ENCODE results near the gene OR9K2. TPM values are rescaled to one million over a fixed set of nuclear protein-coding genes. Genes with fewer than 3 reads are reported as not detected.

The OR9K2 gene, protein sequence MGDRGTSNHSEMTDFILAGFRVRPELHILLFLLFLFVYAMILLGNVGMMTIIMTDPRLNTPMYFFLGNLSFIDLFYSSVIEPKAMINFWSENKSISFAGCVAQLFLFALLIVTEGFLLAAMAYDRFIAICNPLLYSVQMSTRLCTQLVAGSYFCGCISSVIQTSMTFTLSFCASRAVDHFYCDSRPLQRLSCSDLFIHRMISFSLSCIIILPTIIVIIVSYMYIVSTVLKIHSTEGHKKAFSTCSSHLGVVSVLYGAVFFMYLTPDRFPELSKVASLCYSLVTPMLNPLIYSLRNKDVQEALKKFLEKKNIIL
- not detected for total RNA-seq
- not detected for polyA plus RNA-seq

DNA sequence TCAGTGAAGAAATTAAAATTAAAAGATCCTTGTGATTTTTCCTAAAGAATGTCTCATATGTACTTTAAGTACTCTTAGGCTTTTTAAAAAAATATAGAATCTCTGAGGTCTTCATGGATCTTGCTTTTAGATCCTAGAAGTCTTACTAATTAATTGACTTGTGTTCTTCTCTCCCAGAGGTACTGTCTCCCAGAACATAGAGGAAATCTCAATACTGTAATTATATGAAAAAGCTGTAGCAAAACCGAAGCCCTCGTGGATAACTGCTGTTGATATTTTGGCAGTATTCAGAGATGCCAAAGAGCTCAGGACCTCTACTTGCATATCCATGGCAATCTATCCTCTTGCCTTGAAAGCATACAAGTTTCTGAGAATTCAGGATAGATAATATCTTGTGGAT, at the start of gene OR9K2:
TSS of gene OR9K2 (plus strand) at position 301 of the 400 bp plus-strand sequence. CDS start 3,429 bp downstream, outside the sequence.
- Mint-ChIP-seq H3K27ac (no peak within 1 kb of the TSS), H3K4me3 (no peak within 1 kb of the TSS), H3K27me3 (peaks cover 20 to 36% of the 10 kb centered on the region in 2 donors), H3K4me1 (no peaks in the 10 kb centered on the region), H3K36me3 (no peaks in the 10 kb centered on the region), H3K9me3 (peaks cover 0 to 3% (median 0%) of the 10 kb centered on the region in 8 donors)
- CTCF ChIA-PET (ENCODE audit: partially characterized antibody): no interaction called here
- DNase-seq: no peak
- Histone ChIP-seq H3K36me3 (ENCODE audit: insufficient read depth, low read length) (no peaks in the 10 kb centered on the region), H3K9me3 (ENCODE audit: control insufficient read depth in 1 of 2, low read length in 2 of 2) (no peaks in the 10 kb centered on the region), H3K27me3 (ENCODE audit: insufficient read depth, low read length) (no peaks in the 10 kb centered on the region), H3K4me3 (ENCODE audit: low read length in 2 of 2) (no peak within 1 kb of the TSS), H3K27ac (ENCODE audit: low read depth, low read length) (no peak within 1 kb of the TSS), H3K4me1 (ENCODE audit: insufficient read depth, low read length) (no peaks in the 10 kb centered on the region)
- POLR2A ChIA-PET (ENCODE audit: partially characterized antibody): no interaction called here
- intact Hi-C loops (cut with micrococcal nuclease): no loop called here

- Mint-ChIP-seq H3K4me1 (no peaks in the 10 kb centered on the region), H3K4me3 (no peak overlapping the region), H3K9me3 (peaks cover 0 to 2% (median 0%) of the 10 kb centered on the region in 8 donors), H3K27ac (no peak overlapping the region), H3K27me3 (peaks cover 12 to 23% of the 10 kb centered on the region in 2 donors), H3K36me3 (no peaks in the 10 kb centered on the region)
- Histone ChIP-seq H3K4me1 (ENCODE audit: insufficient read depth, low read length) (no peaks in the 10 kb centered on the region), H3K36me3 (ENCODE audit: insufficient read depth, low read length) (no peaks in the 10 kb centered on the region), H3K9me3 (ENCODE audit: control insufficient read depth in 1 of 2, low read length in 2 of 2) (no peaks in the 10 kb centered on the region), H3K27me3 (ENCODE audit: insufficient read depth, low read length) (no peaks in the 10 kb centered on the region), H3K27ac (ENCODE audit: low read depth, low read length) (no peak overlapping the region), H3K4me3 (ENCODE audit: low read length in 2 of 2) (no peak overlapping the region)
- CTCF ChIA-PET (ENCODE audit: partially characterized antibody): no interaction called here
- POLR2A ChIA-PET (ENCODE audit: partially characterized antibody): no interaction called here
- DNase-seq: no peak
- intact Hi-C loops (cut with micrococcal nuclease): no loop called here
These were observed 33.6 kb upstream of the OR9K2 start for GRCh38 chr12:55092579-55092978.

GRCh38 chr12:55112378-55112875, 13.8 kb upstream of the OR9K2 start:
- Mint-ChIP-seq H3K9me3 (peaks cover 0 to 4% (median 0%) of the 10 kb centered on the region in 8 donors), H3K4me1 (no peaks in the 10 kb centered on the region), H3K27me3 (peaks cover 6 to 9% of the 10 kb centered on the region in 2 donors), H3K27ac (no peak overlapping the region), H3K36me3 (no peaks in the 10 kb centered on the region), H3K4me3 (no peak overlapping the region)
- H3K4me3 ChIP-seq (ENCODE audit: low read length in 2 of 2): no peak overlapping the region
- H3K27ac ChIP-seq (ENCODE audit: low read depth, low read length): no peak overlapping the region
- ChIA-PET POLR2A (ENCODE audit: partially characterized antibody) (no interaction called here), CTCF (ENCODE audit: partially characterized antibody) (interaction anchor here (1.3 kb wide), 1 partner anchor 30 kb away, joined by 3 read pairs; no protein-coding TSS in a partner anchor)
- no peaks in the 10 kb centered on the region for H3K4me1 ChIP-seq (ENCODE audit: insufficient read depth, low read length)
- no peaks in the 10 kb centered on the region for H3K36me3 ChIP-seq (ENCODE audit: insufficient read depth, low read length)
- no peaks in the 10 kb centered on the region for H3K27me3 ChIP-seq (ENCODE audit: insufficient read depth, low read length)
- intact Hi-C loops (cut with micrococcal nuclease): no loop called here
- no peaks in the 10 kb centered on the region for H3K9me3 ChIP-seq (ENCODE audit: control insufficient read depth in 1 of 2, low read length in 2 of 2)
- no peak for DNase-seq

- H3K27ac ChIP-seq (ENCODE audit: low read depth, low read length): no peak overlapping the region
- no peak for DNase-seq
- Mint-ChIP-seq H3K27me3 (peaks cover 17 to 28% of the 10 kb centered on the region in 2 donors), H3K4me1 (no peaks in the 10 kb centered on the region), H3K9me3 (peaks cover 0 to 8% (median 3%) of the 10 kb centered on the region in 8 donors), H3K36me3 (no peaks in the 10 kb centered on the region), H3K27ac (no peak overlapping the region), H3K4me3 (no peak overlapping the region)
- ChIA-PET POLR2A (ENCODE audit: partially characterized antibody) (no interaction called here), CTCF (ENCODE audit: partially characterized antibody) (no interaction called here)
- no peaks in the 10 kb centered on the region for H3K4me1 ChIP-seq (ENCODE audit: insufficient read depth, low read length)
- intact Hi-C loops (cut with micrococcal nuclease): no loop called here
- H3K36me3 ChIP-seq (ENCODE audit: insufficient read depth, low read length): no peaks in the 10 kb centered on the region
- H3K9me3 ChIP-seq (ENCODE audit: control insufficient read depth in 1 of 2, low read length in 2 of 2): no peaks in the 10 kb centered on the region
- H3K27me3 ChIP-seq (ENCODE audit: insufficient read depth, low read length): no peaks in the 10 kb centered on the region
- H3K4me3 ChIP-seq (ENCODE audit: low read length in 2 of 2): no peak overlapping the region
These were observed 10.1 kb upstream of the OR9K2 start for GRCh38 chr12:55116152-55116551.

DNA sequence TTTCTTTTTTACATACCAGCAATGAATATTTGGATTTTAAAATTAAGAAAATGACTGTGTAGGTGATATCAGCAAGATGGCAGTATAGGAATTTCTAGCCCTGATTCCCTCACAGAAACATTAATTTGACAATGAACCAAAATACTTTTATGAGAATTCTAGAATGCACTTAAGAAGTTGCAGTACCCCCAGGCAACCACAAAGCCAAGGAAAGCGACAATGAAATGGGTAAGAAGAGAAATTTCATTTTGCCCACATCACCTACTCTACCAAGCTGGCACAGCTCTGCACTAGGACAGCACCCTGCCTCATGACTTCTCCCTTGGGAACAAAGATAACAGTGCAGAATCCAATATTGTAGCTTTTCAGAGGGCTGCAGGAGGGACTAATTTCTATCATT, 6.6 kb downstream of the OR9K2 start:
- Mint-ChIP-seq H3K27ac (no peak overlapping the region), H3K4me1 (no peaks in the 10 kb centered on the region), H3K4me3 (no peak overlapping the region), H3K36me3 (no peaks in the 10 kb centered on the region), H3K9me3 (peaks cover 0 to 6% (median 0%) of the 10 kb centered on the region in 8 donors), H3K27me3 (peaks cover 29 to 36% of the 10 kb centered on the region in 2 donors)
- Histone ChIP-seq H3K4me1 (ENCODE audit: insufficient read depth, low read length) (no peaks in the 10 kb centered on the region), H3K4me3 (ENCODE audit: low read length in 2 of 2) (no peak overlapping the region), H3K27me3 (ENCODE audit: insufficient read depth, low read length) (peaks cover 11% of the 10 kb centered on the region), H3K36me3 (ENCODE audit: insufficient read depth, low read length) (no peaks in the 10 kb centered on the region), H3K27ac (ENCODE audit: low read depth, low read length) (no peak overlapping the region), H3K9me3 (ENCODE audit: control insufficient read depth in 1 of 2, low read length in 2 of 2) (no peaks in the 10 kb centered on the region)
- intact Hi-C loops (cut with micrococcal nuclease): no loop called here
- CTCF ChIA-PET (ENCODE audit: partially characterized antibody): no interaction called here
- POLR2A ChIA-PET (ENCODE audit: partially characterized antibody): no interaction called here
- no peak for DNase-seq

DNA sequence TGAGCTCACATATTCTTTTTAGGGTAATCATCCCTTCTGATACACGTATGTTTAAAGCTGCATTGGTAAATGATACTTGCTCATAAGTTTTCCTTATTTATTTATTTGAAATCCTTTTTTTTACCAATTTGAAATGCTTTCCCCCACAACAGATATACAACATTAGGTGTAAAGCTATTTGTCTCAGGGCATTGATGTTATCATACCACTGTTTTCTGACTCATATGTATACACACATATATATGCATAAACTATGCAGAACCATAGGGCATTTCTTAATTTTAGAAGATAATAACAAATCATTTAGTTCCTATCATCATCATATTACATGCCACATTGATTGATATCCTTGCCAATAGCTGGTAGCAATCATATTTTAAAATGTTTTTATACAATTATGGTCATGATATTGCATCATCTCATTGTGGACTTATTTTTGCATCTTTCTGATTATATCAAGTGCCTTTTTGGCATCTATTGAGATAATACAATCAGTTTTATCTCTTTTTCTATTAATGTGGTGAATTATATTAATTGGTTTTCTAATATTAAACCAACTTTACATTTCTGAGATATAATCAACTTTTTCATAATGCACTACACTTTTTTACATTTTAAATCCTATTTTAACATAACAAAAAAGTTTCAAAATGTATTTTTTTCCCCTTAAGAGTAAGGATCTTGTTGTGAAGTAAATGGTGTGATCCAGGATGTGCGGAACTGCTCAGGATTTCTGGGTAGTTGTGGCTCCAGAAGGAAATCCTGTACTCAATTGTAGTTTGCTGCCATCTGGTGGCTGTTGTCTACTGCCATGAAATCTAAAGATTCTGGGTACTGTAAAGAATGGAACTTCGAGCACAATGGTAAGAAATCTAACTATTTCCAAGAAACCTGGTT, 16.7 kb downstream of the OR9K2 start:
- Histone ChIP-seq H3K4me3 (ENCODE audit: low read length in 2 of 2) (no peak overlapping the region), H3K4me1 (ENCODE audit: insufficient read depth, low read length) (no peaks in the 10 kb centered on the region), H3K27me3 (ENCODE audit: insufficient read depth, low read length) (no peaks in the 10 kb centered on the region), H3K36me3 (ENCODE audit: insufficient read depth, low read length) (no peaks in the 10 kb centered on the region), H3K27ac (ENCODE audit: low read depth, low read length) (no peak overlapping the region), H3K9me3 (ENCODE audit: control insufficient read depth in 1 of 2, low read length in 2 of 2) (no peaks in the 10 kb centered on the region)
- POLR2A ChIA-PET (ENCODE audit: partially characterized antibody): no interaction called here
- Mint-ChIP-seq H3K36me3 (no peaks in the 10 kb centered on the region), H3K27ac (no peak overlapping the region), H3K27me3 (peaks cover 5 to 6% of the 10 kb centered on the region in 2 donors), H3K4me1 (peaks cover 0 to 5% (median 2%) of the 10 kb centered on the region in 4 donors), H3K4me3 (no peak overlapping the region), H3K9me3 (peaks cover 0 to 3% (median 0%) of the 10 kb centered on the region in 8 donors)
- CTCF ChIA-PET (ENCODE audit: partially characterized antibody): interaction anchor here (0.6 to 3.1 kb wide), 9 partner anchors 26 to 442 kb away, joined by 3 to 18 read pairs (median 8); no protein-coding TSS in a partner anchor
- intact Hi-C loops (cut with micrococcal nuclease): loop anchor here (1.0 to 5.0 kb wide), 4 partner anchors 71 to 441 kb away; no protein-coding TSS in a partner anchor
- DNase-seq: peak in 4 of 5 donors; percentile 17 to 33 (median 26)

DNA sequence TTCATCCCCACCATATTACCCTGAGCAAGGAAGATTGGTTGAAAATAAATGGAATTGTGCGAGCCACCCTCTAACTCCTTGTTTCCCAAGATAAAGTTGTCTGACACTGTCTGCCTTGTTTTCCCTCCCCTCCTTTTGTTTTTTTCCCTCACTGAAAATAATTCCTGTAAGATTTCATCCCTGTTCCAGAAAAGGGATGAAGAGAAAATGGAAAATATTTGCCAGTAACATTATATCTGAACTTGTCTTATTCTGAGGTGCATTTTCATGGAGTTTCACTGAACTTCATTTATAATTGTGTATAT, 17.3 kb downstream of the OR9K2 start:
- DNase-seq: no peak
- intact Hi-C loops (cut with micrococcal nuclease): loop anchor here (1.0 to 5.0 kb wide), 4 partner anchors 71 to 441 kb away; no protein-coding TSS in a partner anchor
- Histone ChIP-seq H3K4me3 (ENCODE audit: low read length in 2 of 2) (no peak overlapping the region), H3K27me3 (ENCODE audit: insufficient read depth, low read length) (no peaks in the 10 kb centered on the region), H3K36me3 (ENCODE audit: insufficient read depth, low read length) (no peaks in the 10 kb centered on the region), H3K27ac (ENCODE audit: low read depth, low read length) (no peak overlapping the region), H3K9me3 (ENCODE audit: control insufficient read depth in 1 of 2, low read length in 2 of 2) (no peaks in the 10 kb centered on the region), H3K4me1 (ENCODE audit: insufficient read depth, low read length) (no peaks in the 10 kb centered on the region)
- Mint-ChIP-seq H3K9me3 (peaks cover 0 to 3% (median 0%) of the 10 kb centered on the region in 8 donors), H3K36me3 (no peaks in the 10 kb centered on the region), H3K4me3 (no peak overlapping the region), H3K27ac (no peak overlapping the region), H3K4me1 (peaks cover 0 to 5% (median 2%) of the 10 kb centered on the region in 4 donors), H3K27me3 (peaks cover 4% of the 10 kb centered on the region in 2 donors)
- CTCF ChIA-PET (ENCODE audit: partially characterized antibody): interaction anchor here (0.8 to 3.1 kb wide), 4 partner anchors 151 to 441 kb away, joined by 4 to 18 read pairs (median 8); no protein-coding TSS in a partner anchor
- POLR2A ChIA-PET (ENCODE audit: partially characterized antibody): no interaction called here
